WTC11 (cell line): ENCODE measurements around the gene MLPH. TPM values are rescaled to one million over a fixed set of nuclear protein-coding genes. Genes with fewer than 3 reads are reported as not detected.

Experiments
- ATAC-seq: fragments of 200-7000 bp; cut with Tn5 transposase; 2 replicates; pipeline ENCODE4 v1.10.0; 2021; ENCODE audit warnings: mild to moderate bottlenecking, moderate library complexity
- CTCF ChIA-PET: fragments of 300-600 bp; sonication (Branson Sonifier 250); formaldehyde crosslinking; loops from one replicate; lab custom pipeline; 2021; ENCODE audit warnings: antibody characterized with exemption; lab: Charles Lee
- POLR2A ChIA-PET: fragments of 350-600 bp; sonication (Branson Sonifier 250); formaldehyde crosslinking; loops from one replicate; lab custom pipeline; 2021; ENCODE audit warnings: antibody characterized with exemption; lab: Charles Lee
- DNase-seq: peaks from one replicate; pipeline ENCODE4 v3.0.0; 2021; ENCODE audit warnings: low spot score
- H3K27ac Mint-ChIP-seq: 2 replicates; pipeline ENCODE4 v1.8.0; 2021; ENCODE audit warnings: mixed read lengths
- H3K27me3 Mint-ChIP-seq: 2 replicates; pipeline ENCODE4 v1.8.0; 2021; ENCODE audit warnings: low read depth, mild to moderate bottlenecking, moderate library complexity, mixed read lengths
- H3K36me3 Mint-ChIP-seq: 2 replicates; pipeline ENCODE4 v1.8.0; 2021; ENCODE audit warnings: mixed read lengths
- H3K4me1 Mint-ChIP-seq: 2 replicates; pipeline ENCODE4 v1.8.0; 2022; ENCODE audit warnings: mixed read lengths
- H3K4me3 Mint-ChIP-seq: 2 replicates; pipeline ENCODE4 v1.8.0; 2021; ENCODE audit warnings: mild to moderate bottlenecking, moderate library complexity, mixed read lengths
- H3K9me3 Mint-ChIP-seq: 2 replicates; pipeline ENCODE4 v1.8.0; 2021; ENCODE audit warnings: mixed read lengths
- CREM ChIP-seq: sonication (generic); formaldehyde crosslinking; IDR thresholded peaks from 2 replicates; pipeline ENCODE4 v1.8.1; 2022; ENCODE audit warnings: mild to moderate bottlenecking, missing genetic modification reagents, moderate library complexity
- FOXK1 ChIP-seq: sonication (generic); formaldehyde crosslinking; IDR thresholded peaks from 2 replicates; pipeline ENCODE4 v1.8.0; 2022; ENCODE audit warnings: mild to moderate bottlenecking, moderate library complexity, missing genetic modification reagents
- FOXP1 ChIP-seq: sonication (generic); formaldehyde crosslinking; IDR thresholded peaks from 2 replicates; pipeline ENCODE4 v1.8.0; 2022; ENCODE audit warnings: missing genetic modification reagents, mild to moderate bottlenecking, moderate library complexity, borderline replicate concordance
- GABPB1 ChIP-seq: sonication (generic); formaldehyde crosslinking; IDR thresholded peaks from 2 replicates; pipeline ENCODE4 v1.8.1; 2023; ENCODE audit warnings: mild to moderate bottlenecking, missing genetic modification reagents
- NR3C1 ChIP-seq: sonication (generic); formaldehyde crosslinking; conservative IDR thresholded peaks from 2 replicates; pipeline ENCODE4 v1.8.1; 2023; ENCODE audit warnings: low read depth, mild to moderate bottlenecking, missing genetic modification reagents
- SMAD4 ChIP-seq: sonication (generic); formaldehyde crosslinking; IDR thresholded peaks from 2 replicates; pipeline ENCODE4 v1.8.0; 2022; ENCODE audit warnings: mild to moderate bottlenecking, missing genetic modification reagents
- SOX15 ChIP-seq: fragments of 250-450 bp; sonication (Bioruptor Pico); IDR thresholded peaks from 2 replicates; pipeline ENCODE4 v1.9.0; 2021; ENCODE audit warnings: mild to moderate bottlenecking
- SP1 ChIP-seq: sonication (generic); formaldehyde crosslinking; conservative IDR thresholded peaks from 2 replicates; pipeline ENCODE4 v1.8.1; 2022; ENCODE audit warnings: missing genetic modification reagents
- TCF7 ChIP-seq: sonication (generic); formaldehyde crosslinking; IDR thresholded peaks from 2 replicates; pipeline ENCODE4 v1.8.0; 2022; ENCODE audit warnings: mild to moderate bottlenecking, low read depth, missing genetic modification reagents, moderate library complexity
- ZNF219 ChIP-seq: sonication (generic); formaldehyde crosslinking; IDR thresholded peaks from 2 replicates; pipeline ENCODE4 v1.8.0; 2023; ENCODE audit warnings: missing genetic modification reagents, mild to moderate bottlenecking, borderline replicate concordance
- ZNF416 ChIP-seq: fragments of 250-450 bp; sonication (Bioruptor Pico); IDR thresholded peaks from 2 replicates; pipeline ENCODE4 v1.9.0; 2021; ENCODE audit warnings: mild to moderate bottlenecking, inconsistent platforms
- total RNA-seq: library from RNA; stranded (reverse); gene quantifications from 3 replicates; pipeline ENCODE4 v1.2.3, GENCODE V29; 2021
- TF ChIP-seq, protein P1 (sequence below): sonication (generic); formaldehyde crosslinking; IDR thresholded peaks from 2 replicates; pipeline ENCODE4 v1.8.0; 2023; ENCODE audit warnings: missing genetic modification reagents
- TF ChIP-seq, protein P2 (sequence below): sonication (generic); formaldehyde crosslinking; IDR thresholded peaks from 2 replicates; pipeline ENCODE4 v1.8.1; 2023; ENCODE audit warnings: mild to moderate bottlenecking, missing genetic modification reagents
- TF ChIP-seq, protein P3 (sequence below): sonication (generic); formaldehyde crosslinking; IDR thresholded peaks from 2 replicates; pipeline ENCODE4 v1.8.0; 2023; ENCODE audit warnings: missing genetic modification reagents, mild to moderate bottlenecking, borderline replicate concordance
- TF ChIP-seq, protein P4 (sequence below): sonication (generic); formaldehyde crosslinking; IDR thresholded peaks from 2 replicates; pipeline ENCODE4 v1.8.0; 2022; ENCODE audit warnings: missing genetic modification reagents
- TF ChIP-seq, protein P5 (sequence below): sonication (generic); formaldehyde crosslinking; IDR thresholded peaks from 2 replicates; pipeline ENCODE4 v1.8.0; 2022; ENCODE audit warnings: mild to moderate bottlenecking, missing genetic modification reagents
- TF ChIP-seq, protein P6 (sequence below): sonication (generic); formaldehyde crosslinking; conservative IDR thresholded peaks from 2 replicates; pipeline ENCODE4 v1.8.1; 2023; ENCODE audit warnings: mild to moderate bottlenecking, low read depth, missing genetic modification reagents, moderate library complexity
- TF ChIP-seq, protein P7 (sequence below): sonication (generic); formaldehyde crosslinking; conservative IDR thresholded peaks from 2 replicates; pipeline ENCODE4 v1.8.1; 2022; ENCODE audit warnings: mild to moderate bottlenecking, missing genetic modification reagents

The MLPH gene
- total RNA-seq, 1 experiment from 2014 or later = 10.3 TPM

DNA sequence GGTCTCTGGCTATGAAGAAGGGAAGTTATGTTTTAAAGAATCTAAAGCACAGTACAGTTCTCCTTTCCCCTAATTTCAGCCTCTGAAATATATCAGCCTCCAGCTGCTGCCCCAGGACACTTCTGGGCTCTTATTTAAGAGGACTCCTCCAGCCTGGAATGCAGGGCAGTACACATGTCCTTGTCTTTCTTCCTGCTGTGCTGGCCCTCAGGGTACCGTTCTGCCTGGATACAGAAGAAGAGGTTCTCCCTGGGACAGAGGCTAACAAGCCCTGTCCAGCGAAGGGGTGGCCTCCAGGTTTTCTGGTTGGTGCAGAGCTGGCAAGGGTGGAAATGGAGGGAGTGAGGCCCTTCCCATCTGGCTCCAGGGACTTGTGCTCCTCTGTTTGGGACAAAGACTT lies 22.1 kb downstream of the MLPH start (continued):
- TF ChIP-seq, protein P1, sequence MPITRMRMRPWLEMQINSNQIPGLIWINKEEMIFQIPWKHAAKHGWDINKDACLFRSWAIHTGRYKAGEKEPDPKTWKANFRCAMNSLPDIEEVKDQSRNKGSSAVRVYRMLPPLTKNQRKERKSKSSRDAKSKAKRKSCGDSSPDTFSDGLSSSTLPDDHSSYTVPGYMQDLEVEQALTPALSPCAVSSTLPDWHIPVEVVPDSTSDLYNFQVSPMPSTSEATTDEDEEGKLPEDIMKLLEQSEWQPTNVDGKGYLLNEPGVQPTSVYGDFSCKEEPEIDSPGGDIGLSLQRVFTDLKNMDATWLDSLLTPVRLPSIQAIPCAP (CRISPR knock-in tag) = no peak
- TF ChIP-seq ZNF219 (no peak), FOXP1 (CRISPR knock-in tag) (no peak), GABPB1 (no peak)

DNA sequence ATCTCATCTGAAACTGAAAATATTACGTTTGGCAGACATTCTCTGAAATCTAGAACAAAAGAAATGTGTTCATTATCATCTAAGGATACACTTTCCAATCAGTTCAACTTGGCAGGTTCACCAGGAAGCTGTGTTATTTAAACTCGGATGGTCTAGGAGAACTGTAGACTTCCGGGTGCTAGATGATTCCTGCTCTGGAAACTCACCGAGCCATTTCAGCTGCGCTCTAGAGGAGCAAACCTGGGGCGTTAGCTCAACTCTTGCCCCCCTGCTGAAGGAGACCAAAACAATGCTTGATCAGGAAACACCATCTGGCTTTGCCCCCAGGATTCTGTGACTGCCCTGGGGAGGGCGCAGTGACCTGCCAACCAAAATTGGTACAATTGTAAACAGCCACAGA lies 22.9 kb downstream of the MLPH start:
- peaks cover 7% of the 10 kb centered on the region; the same call in 1 of the 2 replicates for H3K9me3 Mint-ChIP-seq
- 0 out of 2 replicates have a peak, but pooled peaks cover 2% of the 10 kb centered on the region for H3K36me3 Mint-ChIP-seq
- no peaks in the 10 kb centered on the region; the same call in 1 of the 2 replicates for H3K27me3 Mint-ChIP-seq
- DNase-seq = no peak
- H3K27ac Mint-ChIP-seq = no peak overlapping the region
- H3K4me3 Mint-ChIP-seq = no peak overlapping the region
- ChIA-PET CTCF (interaction anchor here (1.1 to 10.4 kb wide), 8 partner anchors 16 to 344 kb away, joined by 3 to 385 read pairs (median 5); partner anchors contain the start of gene MLPH), POLR2A (no interaction called here)
- ATAC-seq = no peak
- peaks cover 12% of the 10 kb centered on the region for H3K4me1 Mint-ChIP-seq
- TF ChIP-seq SMAD4 (CRISPR knock-in tag) (no peak), SOX15 (no peak), ZNF416 (CRISPR knock-in tag) (no peak), TCF7 (CRISPR knock-in tag) (no peak), CREM (CRISPR knock-in tag) (no peak), SP1 (CRISPR knock-in tag) (no peak), FOXK1 (CRISPR knock-in tag) (no peak)
- TF ChIP-seq, protein P2, sequence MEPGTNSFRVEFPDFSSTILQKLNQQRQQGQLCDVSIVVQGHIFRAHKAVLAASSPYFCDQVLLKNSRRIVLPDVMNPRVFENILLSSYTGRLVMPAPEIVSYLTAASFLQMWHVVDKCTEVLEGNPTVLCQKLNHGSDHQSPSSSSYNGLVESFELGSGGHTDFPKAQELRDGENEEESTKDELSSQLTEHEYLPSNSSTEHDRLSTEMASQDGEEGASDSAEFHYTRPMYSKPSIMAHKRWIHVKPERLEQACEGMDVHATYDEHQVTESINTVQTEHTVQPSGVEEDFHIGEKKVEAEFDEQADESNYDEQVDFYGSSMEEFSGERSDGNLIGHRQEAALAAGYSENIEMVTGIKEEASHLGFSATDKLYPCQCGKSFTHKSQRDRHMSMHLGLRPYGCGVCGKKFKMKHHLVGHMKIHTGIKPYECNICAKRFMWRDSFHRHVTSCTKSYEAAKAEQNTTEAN (CRISPR knock-in tag) = no peak
- TF ChIP-seq, protein P3, sequence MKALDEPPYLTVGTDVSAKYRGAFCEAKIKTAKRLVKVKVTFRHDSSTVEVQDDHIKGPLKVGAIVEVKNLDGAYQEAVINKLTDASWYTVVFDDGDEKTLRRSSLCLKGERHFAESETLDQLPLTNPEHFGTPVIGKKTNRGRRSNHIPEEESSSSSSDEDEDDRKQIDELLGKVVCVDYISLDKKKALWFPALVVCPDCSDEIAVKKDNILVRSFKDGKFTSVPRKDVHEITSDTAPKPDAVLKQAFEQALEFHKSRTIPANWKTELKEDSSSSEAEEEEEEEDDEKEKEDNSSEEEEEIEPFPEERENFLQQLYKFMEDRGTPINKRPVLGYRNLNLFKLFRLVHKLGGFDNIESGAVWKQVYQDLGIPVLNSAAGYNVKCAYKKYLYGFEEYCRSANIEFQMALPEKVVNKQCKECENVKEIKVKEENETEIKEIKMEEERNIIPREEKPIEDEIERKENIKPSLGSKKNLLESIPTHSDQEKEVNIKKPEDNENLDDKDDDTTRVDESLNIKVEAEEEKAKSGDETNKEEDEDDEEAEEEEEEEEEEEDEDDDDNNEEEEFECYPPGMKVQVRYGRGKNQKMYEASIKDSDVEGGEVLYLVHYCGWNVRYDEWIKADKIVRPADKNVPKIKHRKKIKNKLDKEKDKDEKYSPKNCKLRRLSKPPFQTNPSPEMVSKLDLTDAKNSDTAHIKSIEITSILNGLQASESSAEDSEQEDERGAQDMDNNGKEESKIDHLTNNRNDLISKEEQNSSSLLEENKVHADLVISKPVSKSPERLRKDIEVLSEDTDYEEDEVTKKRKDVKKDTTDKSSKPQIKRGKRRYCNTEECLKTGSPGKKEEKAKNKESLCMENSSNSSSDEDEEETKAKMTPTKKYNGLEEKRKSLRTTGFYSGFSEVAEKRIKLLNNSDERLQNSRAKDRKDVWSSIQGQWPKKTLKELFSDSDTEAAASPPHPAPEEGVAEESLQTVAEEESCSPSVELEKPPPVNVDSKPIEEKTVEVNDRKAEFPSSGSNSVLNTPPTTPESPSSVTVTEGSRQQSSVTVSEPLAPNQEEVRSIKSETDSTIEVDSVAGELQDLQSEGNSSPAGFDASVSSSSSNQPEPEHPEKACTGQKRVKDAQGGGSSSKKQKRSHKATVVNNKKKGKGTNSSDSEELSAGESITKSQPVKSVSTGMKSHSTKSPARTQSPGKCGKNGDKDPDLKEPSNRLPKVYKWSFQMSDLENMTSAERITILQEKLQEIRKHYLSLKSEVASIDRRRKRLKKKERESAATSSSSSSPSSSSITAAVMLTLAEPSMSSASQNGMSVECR (CRISPR knock-in tag) = no peak
- TF ChIP-seq, protein P1 (CRISPR knock-in tag) = no peak

DNA sequence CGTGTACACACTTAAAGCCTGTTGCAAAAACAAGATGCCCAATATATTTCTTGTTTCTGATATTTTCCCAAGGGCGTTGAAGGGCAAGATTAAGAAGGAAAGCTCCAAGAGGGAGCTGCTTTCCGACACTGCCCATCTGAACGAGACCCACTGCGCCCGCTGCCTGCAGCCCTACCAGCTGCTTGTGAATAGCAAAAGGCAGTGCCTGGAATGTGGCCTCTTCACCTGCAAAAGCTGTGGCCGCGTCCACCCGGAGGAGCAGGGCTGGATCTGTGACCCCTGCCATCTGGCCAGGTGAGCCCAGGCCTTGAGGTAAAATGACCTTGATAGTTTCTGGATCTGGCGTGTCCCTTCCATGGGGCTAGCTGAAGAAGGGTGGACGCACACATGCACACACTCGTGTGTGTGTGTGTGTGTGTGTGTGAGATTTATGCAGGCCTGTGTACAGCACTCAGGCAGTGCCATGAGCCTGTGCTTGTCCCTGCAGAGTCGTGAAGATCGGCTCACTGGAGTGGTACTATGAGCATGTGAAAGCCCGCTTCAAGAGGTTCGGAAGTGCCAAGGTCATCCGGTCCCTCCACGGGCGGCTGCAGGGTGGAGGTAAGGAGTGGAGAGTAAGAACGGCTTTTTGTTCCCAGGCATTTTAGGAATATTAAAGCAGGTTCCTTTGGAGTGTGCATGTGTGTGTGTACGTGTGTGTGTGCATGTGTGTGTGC lies 23.6 kb downstream of the MLPH start:
- H3K36me3 Mint-ChIP-seq = 0 out of 2 replicates have a peak, but pooled peaks cover 2% of the 10 kb centered on the region
- DNase-seq (no peak), ATAC-seq (no peak)
- peaks cover 7% of the 10 kb centered on the region; the same call in 1 of the 2 replicates for H3K9me3 Mint-ChIP-seq
- H3K4me1 Mint-ChIP-seq = peaks cover 12% of the 10 kb centered on the region
- POLR2A ChIA-PET = no interaction called here
- CTCF ChIA-PET = interaction anchor here (1.1 to 10.4 kb wide), 7 partner anchors 24 to 345 kb away, joined by 3 to 385 read pairs (median 6); partner anchors contain the start of gene MLPH
- no peaks in the 10 kb centered on the region; the same call in 1 of the 2 replicates for H3K27me3 Mint-ChIP-seq
- peak overlapping the region; percentile 85 for H3K27ac Mint-ChIP-seq
- H3K4me3 Mint-ChIP-seq = no peak overlapping the region
- TF ChIP-seq, protein P4, sequence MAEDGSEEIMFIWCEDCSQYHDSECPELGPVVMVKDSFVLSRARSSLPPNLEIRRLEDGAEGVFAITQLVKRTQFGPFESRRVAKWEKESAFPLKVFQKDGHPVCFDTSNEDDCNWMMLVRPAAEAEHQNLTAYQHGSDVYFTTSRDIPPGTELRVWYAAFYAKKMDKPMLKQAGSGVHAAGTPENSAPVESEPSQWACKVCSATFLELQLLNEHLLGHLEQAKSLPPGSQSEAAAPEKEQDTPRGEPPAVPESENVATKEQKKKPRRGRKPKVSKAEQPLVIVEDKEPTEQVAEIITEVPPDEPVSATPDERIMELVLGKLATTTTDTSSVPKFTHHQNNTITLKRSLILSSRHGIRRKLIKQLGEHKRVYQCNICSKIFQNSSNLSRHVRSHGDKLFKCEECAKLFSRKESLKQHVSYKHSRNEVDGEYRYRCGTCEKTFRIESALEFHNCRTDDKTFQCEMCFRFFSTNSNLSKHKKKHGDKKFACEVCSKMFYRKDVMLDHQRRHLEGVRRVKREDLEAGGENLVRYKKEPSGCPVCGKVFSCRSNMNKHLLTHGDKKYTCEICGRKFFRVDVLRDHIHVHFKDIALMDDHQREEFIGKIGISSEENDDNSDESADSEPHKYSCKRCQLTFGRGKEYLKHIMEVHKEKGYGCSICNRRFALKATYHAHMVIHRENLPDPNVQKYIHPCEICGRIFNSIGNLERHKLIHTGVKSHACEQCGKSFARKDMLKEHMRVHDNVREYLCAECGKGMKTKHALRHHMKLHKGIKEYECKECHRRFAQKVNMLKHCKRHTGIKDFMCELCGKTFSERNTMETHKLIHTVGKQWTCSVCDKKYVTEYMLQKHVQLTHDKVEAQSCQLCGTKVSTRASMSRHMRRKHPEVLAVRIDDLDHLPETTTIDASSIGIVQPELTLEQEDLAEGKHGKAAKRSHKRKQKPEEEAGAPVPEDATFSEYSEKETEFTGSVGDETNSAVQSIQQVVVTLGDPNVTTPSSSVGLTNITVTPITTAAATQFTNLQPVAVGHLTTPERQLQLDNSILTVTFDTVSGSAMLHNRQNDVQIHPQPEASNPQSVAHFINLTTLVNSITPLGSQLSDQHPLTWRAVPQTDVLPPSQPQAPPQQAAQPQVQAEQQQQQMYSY (CRISPR knock-in tag) = no peak
- TF ChIP-seq, protein P5, sequence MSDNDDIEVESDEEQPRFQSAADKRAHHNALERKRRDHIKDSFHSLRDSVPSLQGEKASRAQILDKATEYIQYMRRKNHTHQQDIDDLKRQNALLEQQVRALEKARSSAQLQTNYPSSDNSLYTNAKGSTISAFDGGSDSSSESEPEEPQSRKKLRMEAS = no peak
- no peak for TF ChIP-seq NR3C1 (CRISPR knock-in tag)
- TF ChIP-seq, protein P6, sequence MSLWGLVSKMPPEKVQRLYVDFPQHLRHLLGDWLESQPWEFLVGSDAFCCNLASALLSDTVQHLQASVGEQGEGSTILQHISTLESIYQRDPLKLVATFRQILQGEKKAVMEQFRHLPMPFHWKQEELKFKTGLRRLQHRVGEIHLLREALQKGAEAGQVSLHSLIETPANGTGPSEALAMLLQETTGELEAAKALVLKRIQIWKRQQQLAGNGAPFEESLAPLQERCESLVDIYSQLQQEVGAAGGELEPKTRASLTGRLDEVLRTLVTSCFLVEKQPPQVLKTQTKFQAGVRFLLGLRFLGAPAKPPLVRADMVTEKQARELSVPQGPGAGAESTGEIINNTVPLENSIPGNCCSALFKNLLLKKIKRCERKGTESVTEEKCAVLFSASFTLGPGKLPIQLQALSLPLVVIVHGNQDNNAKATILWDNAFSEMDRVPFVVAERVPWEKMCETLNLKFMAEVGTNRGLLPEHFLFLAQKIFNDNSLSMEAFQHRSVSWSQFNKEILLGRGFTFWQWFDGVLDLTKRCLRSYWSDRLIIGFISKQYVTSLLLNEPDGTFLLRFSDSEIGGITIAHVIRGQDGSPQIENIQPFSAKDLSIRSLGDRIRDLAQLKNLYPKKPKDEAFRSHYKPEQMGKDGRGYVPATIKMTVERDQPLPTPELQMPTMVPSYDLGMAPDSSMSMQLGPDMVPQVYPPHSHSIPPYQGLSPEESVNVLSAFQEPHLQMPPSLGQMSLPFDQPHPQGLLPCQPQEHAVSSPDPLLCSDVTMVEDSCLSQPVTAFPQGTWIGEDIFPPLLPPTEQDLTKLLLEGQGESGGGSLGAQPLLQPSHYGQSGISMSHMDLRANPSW (CRISPR knock-in tag) = no peak
- TF ChIP-seq, protein P7, sequence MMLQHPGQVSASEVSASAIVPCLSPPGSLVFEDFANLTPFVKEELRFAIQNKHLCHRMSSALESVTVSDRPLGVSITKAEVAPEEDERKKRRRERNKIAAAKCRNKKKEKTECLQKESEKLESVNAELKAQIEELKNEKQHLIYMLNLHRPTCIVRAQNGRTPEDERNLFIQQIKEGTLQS (CRISPR knock-in tag) = no peak
